Measurements from ENCODE around the gene AMBRA1. TPM values are rescaled to one million over a fixed set of nuclear protein-coding genes. Genes with fewer than 3 reads are reported as not detected.

AMBRA1 gene
- total and polyA plus RNA-seq, 2 of the 8 experiments (the other 6 are each of a cell fraction or from before 2014, with no cell fraction given) = 14.2 to 37.4 TPM

DNA sequence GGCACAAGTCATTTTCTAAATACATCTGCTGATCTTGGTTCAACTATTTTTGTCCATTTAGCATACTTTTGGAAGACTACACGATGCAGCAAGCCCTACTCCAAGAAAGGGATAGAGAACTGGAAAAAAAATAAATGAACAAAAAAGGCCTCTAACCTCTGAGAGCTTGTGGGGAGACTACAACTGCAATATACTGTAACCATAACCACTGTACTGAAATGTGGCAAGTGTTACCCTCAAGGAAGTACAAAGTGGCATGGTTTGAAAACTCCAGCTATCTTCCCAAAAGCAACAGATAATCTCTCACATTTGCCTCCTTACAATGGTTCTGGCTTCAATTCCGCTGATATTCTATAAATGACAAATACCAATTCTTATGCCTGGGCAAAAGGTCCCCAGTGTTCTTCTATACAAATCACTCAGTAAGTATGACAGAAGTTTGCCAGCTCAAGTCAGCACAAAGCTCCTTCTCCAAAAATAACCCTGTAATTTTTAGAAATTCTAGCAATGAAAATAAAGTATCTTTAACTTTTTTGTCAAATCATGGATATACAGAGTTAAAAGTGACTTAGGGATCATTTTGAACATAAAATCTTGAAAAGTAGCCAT, 22.9 kb downstream of the AMBRA1 start:
- Histone ChIP-seq H4K20me1 (replicated peaks in 1 of 2; ENCODE audit: control insufficient read depth in 1 of 2, insufficient read depth in 2 of 2, low read length in 2 of 2) (peaks cover 0 to 1% of the 10 kb centered on the region in 2 experiments), H3K79me1 (ENCODE audit: low read depth, low read length) (no peaks in the 10 kb centered on the region), H3K4ac (replicated peaks; ENCODE audit: insufficient read length, low read depth, low read length) (no peak overlapping the region), H2AK5ac (ENCODE audit: low read depth, low read length) (no peak overlapping the region), H3K56ac (replicated peaks; ENCODE audit: insufficient read length, low read depth, low read length) (no peak overlapping the region), H3K4me3 (ENCODE audit: extremely low read depth in 1 of 4, insufficient read depth in 2 of 4, low read depth in 3 of 4, low read length in 4 of 4) (no peak overlapping the region), H3K79me2 (ENCODE audit: control insufficient read depth in 1 of 2, insufficient read depth in 2 of 2, low read length in 2 of 2) (peaks cover 0 to 58% of the 10 kb centered on the region in 2 experiments; a peak in 2 of 4 replicates), H4K8ac (ENCODE audit: extremely low read depth, insufficient read depth, low read length) (no peak overlapping the region), H3K4me1 (replicated peaks in 1 of 4; ENCODE audit: control insufficient read depth in 3 of 4, insufficient read depth in 4 of 4, low read length in 3 of 4) (no peaks in the 10 kb centered on the region; a peak in 1 of 7 replicates), H3K14ac (ENCODE audit: insufficient read length) (no peak overlapping the region), H3K23me2 (ENCODE audit: low read depth, low read length) (no peaks in the 10 kb centered on the region), H3K27ac (ENCODE audit: low read depth, low read length) (no peak overlapping the region), H2BK12ac (ENCODE audit: low read depth, low read length) (no peak overlapping the region), H3K9ac (replicated peaks in 1 of 4; ENCODE audit: extremely low read depth in 1 of 4, low read depth in 3 of 4, low read length in 3 of 4) (no peak overlapping the region), H3K18ac (ENCODE audit: extremely low read depth, low read length) (no peak overlapping the region), H3K4me2 (ENCODE audit: insufficient read depth in 1 of 2, low read depth in 2 of 2, low read length in 2 of 2) (no peak overlapping the region), H3K23ac (ENCODE audit: insufficient read length) (no peak overlapping the region), H2BK15ac (ENCODE audit: low read length) (no peak overlapping the region), H2BK5ac (ENCODE audit: low read depth, low read length) (no peak overlapping the region), H2AFZ (ENCODE audit: low read length) (no peak overlapping the region), H2BK20ac (ENCODE audit: low read length) (no peak overlapping the region), H4K91ac (replicated peaks; ENCODE audit: insufficient read length, low read length) (no peak overlapping the region), H3K36me3 (ENCODE audit: control insufficient read depth in 2 of 4, insufficient read depth in 4 of 4, low read length in 3 of 4) (no peaks in the 10 kb centered on the region), H3K9me3 (ENCODE audit: insufficient read depth in 2 of 2, low read depth in 1 of 2, low read length in 1 of 2) (no peaks in the 10 kb centered on the region), H4K5ac (ENCODE audit: insufficient read length, low read depth, low read length) (no peak overlapping the region), H2BK120ac (replicated peaks; ENCODE audit: low read depth, low read length) (no peak overlapping the region), H3K27me3 (replicated peaks in 1 of 4; ENCODE audit: control insufficient read depth in 3 of 4, extremely low read depth in 1 of 4, insufficient read depth in 3 of 4, low read length in 3 of 4) (no peaks in the 10 kb centered on the region)
- ChIA-PET CTCF (ENCODE audit: partially characterized antibody) (interaction anchor here (0.8 to 1.4 kb wide), 4 partner anchors 9 to 161 kb away, joined by 3 to 4 read pairs (median 3); no protein-coding TSS in a partner anchor), POLR2A (ENCODE audit: partially characterized antibody) (interaction anchor here (0.8 to 1.1 kb wide), 4 partner anchors 9 to 26 kb away, joined by 3 read pairs; partner anchors contain the start of gene AMBRA1)
- no peak for FAIRE-seq
- TF ChIP-seq GTF2F1 (IDR thresholded peaks at IDR 0.05; ENCODE audit: borderline replicate concordance, low read depth, low read length) (no peak), POLR2A (IDR thresholded peaks at IDR 0.05; ENCODE audit: control extremely low read depth in 1 of 2, low read depth in 2 of 2, low read length in 2 of 2) (no peak), SUZ12 (IDR thresholded peaks at IDR 0.05; ENCODE audit: low read length) (no peak), NANOG (IDR thresholded peaks at IDR 0.05; ENCODE audit: insufficient read depth, low read depth, low read length, poor library complexity, severe bottlenecking) (no peak), CHD1 (IDR thresholded peaks at IDR 0.05; ENCODE audit: low read depth, low read length) (no peak), YY1 (IDR thresholded peaks at IDR 0.05; ENCODE audit: low read depth, low read length) (no peak), POU5F1 (IDR thresholded peaks at IDR 0.05; ENCODE audit: low read depth, low read length) (no peak), GABPA (IDR thresholded peaks at IDR 0.05; ENCODE audit: borderline replicate concordance, insufficient read depth, low read length) (no peak), EP300 (IDR thresholded peaks at IDR 0.05; ENCODE audit: borderline replicate concordance in 1 of 2, low read depth in 2 of 2, low read length in 2 of 2) (no peak), ASH2L (IDR thresholded peaks at IDR 0.05; ENCODE audit: low read length) (no peak), ATF3 (IDR thresholded peaks at IDR 0.05; ENCODE audit: insufficient read depth, low read depth, low read length) (no peak), SRF (IDR thresholded peaks at IDR 0.05; ENCODE audit: low read depth, low read length) (no peak), SAP30 (IDR thresholded peaks at IDR 0.05; ENCODE audit: insufficient read depth, insufficient replicate concordance, low read length) (no peak)
- 87% methylated on average over 2 of the region's 2 CpGs; no CpG with 5 or more reads in 1 of the 2 experiments for WGBS, 2 experiments (ENCODE audit: extremely low coverage in 1 of 2, insufficient coverage in 1 of 2, insufficient read length in 1 of 2, insufficient replicate concordance in 2 of 2, low coverage in 1 of 2, low lambda C conversion rate in 2 of 2, missing lambda C conversion rate in 1 of 2)
- no peak for DNase-seq (ENCODE audit: low read depth in 1 of 2, low spot score in 2 of 2)

All from H1 (cell line).